HG03103 (cell line): Measurements from ENCODE around the gene NLGN1.
A peak's percentile ranks its signal among the peaks of the same experiment; 100 is the strongest.
"Not testable (repeated sequence)": the region's sequence is repeated elsewhere in the genome, so short reads cannot be mapped to it uniquely, and the experiment has no call there.

Experiments used
- ATAC-seq: cut with Tn5 transposase; IDR thresholded peaks from one replicate; pipeline ENCODE4 v1.9.1; 2021; ENCODE audit warnings: low read depth; ENCODE audit not compliant: unreplicated experiment

The NLGN1 gene

GRCh38 chr3:173397161-173398110 lies at the start of gene NLGN1:
NLGN1 (plus strand) TSS chr3:173397744.
- ATAC-seq, result no peak

- no peak for ATAC-seq
These were observed 45.7 kb upstream of the NLGN1 start for GRCh38 chr3:173351886-173352285.

DNA sequence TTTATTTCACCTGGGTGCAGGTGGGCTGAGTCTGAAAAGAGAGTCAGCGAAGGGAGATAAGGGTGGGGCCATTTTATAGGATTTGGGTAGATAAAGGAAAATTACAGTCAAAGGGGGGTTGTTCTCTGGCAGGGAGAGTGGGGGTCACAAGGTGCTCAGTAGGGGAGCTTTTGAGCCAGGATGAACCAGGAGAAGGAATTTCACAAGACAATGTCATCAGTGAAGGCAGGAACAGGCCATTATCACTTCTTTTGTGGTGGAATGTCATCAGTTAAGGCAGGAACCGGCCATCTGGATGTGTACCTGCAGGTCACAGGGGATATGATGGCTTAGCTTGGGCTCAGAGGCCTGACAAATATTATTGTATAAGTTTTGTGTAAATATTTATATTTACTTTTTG lies 44.4 kb upstream of the NLGN1 start:
- not testable (repeated sequence) for ATAC-seq

DNA sequence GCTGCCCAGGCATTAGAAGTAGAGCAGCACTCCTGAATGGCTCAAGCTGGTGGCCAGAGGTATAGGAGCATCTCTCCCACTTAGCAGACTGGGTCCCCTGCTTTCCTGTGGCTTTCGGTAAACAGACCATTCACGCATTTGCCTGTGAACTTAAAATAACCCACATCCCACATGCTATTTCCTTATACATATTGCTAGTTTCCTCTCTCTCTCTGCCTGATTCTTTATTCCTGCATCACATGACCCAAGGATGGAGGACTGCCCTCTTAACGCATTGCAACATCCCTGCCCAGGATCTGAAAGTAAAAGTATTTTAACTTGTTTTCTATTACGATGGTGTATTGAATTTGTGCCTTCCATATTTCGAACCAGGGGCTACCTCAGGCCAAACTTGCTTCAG lies 43.4 kb upstream of the NLGN1 start:
- no peak for ATAC-seq

DNA sequence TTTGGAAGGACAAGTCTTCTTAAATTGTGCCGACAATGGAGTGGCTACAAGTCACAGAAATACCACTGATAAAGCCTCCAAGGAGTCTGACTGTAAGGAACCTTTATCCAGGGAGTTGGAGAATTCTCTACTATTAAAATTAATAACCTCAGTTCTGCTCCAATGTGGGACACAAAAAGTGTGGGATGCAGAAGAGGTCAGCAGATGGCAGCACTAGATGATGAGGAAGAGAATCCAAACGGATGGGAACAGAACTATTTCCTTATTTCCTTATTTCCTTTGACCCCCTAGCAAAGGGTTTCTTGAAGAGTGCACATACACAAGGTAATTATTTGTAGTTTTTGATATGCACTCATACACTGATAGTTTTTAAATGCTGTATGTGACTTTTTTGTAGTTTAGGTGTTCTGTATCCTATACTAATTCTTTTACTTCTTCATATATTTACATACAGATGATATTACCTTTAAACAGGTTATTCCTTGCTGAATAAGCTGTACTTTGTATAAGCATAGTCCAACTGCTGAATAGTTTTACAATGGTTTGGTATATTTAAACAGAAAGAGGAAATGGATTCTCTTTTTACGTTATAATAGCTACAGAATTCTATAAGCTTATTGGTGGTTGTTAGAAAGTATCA lies 25.6 kb upstream of the NLGN1 start:
- no peak for ATAC-seq

- no peak for ATAC-seq
These were observed 16.9 kb upstream of the NLGN1 start for GRCh38 chr3:173380681-173381080.

DNA sequence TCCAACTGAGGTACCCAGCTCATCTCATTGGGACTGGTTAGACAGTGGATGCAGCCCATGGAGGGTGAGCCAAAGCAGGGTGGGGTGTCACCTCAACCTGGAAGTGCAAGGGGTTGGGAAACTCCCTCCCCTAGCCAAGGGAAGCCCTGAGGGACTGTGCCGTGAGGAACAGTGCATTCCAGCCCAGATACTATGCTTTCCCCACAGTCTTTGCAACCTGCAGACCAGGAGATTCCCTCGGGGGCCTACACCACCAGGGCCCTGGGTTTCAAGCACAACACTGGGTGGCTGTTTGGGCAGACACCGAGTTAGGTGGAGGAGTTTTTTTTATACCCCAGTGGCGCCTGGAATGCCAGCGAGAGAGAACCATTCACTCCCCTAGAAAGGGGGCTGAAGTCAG lies 15.6 kb upstream of the NLGN1 start:
- ATAC-seq, result not testable (repeated sequence)

GRCh38 chr3:173395073-173395411 lies 2.5 kb upstream of the NLGN1 start:
- peak; percentile 34 for ATAC-seq

DNA sequence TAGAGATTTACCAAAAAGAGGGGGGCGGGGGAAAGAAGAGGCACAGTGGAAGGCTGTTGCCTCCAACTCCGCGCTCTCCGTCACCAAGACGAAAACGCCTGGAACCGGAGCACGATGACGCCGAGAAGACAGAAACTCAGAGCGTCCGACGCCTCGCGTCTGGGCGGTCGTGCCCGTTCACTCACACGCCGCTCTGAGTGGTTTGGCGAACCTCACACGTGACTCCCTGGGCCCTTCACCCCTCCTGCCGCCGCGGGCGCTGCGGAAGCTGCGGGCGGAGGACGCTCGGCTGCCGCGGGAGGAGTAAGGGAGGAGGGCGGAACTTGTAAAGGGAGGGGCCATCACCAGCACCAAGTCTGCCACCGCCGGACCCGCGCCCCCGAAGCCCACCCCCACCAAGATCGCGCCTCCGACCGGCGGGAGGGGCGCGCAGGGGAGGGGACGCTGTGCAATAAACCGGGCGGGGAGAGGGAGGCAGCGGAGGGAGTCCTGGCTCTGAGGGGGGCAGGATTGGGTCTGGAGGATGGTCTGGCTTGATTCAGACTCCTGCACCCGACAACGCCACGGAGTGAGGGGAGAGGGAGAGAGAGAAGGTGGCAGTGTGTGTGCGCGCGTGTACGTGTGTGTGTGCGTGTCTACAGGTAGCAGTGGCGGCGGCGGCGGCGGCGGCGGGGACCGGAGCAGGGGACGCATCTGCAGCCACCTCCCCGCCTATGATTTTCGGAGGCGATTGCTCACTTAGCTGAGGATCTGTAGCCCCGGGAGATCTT lies 1.9 kb upstream of the NLGN1 start:
- peak; percentile 91 for ATAC-seq

DNA sequence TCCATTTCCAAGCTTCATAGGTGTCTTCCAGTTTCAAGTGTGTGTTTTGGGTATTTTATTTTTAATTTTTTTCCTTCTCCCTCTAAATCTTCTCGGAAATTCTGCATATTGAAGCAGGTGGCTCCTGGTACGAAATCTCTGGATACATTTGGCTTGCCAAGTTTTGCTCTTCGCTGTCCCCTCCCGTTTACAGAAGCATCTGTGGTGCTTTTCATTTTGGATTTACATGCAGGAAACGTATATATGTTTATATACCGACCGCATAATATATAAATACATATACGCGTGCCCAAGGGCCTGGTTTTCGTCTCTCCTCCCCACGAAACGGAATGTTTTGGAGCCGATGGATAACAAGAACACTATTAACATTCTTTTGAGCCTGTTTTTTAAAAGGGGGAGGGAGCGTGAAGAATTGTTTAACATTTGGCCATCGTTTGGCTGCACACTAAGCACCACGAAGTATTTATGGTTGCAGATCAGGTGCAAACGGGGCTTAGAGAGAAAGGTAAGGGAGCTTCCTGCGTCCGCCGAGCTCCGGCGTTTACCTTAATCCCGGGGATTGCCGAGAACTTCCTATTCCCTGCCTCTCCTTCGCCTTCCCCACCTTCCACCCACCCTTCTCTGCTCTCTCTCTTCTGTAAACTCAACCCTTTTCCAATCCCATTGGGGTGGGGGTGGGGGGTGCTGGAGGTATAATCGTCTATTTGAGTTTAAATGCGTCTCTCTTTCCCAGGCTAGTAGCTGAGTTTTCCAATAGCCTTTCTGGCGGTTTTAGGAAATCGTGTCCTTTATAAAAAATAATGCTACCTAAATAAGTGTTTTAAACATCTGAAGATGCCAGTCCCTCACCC lies 1.1 kb upstream of the NLGN1 start:
- ATAC-seq, result no peak

DNA sequence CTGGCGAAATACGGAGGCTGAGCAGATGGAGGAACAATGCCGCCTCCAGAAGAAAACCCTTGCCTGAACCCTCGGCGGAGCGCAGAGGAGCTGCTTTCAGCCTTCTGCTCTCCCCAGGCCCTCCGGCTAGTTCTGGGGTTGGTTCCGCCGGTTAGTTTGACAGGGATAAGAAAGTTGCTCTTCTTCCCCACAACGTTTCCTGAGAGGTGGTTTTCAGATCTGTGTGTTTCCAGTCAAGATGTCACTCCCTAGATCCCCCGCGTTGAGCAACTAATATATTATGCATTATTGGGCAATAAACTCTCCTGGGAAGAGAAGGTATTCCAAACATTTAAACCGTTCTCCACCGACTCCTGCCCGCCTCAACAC lies 551 bp downstream of the NLGN1 start:
- no peak for ATAC-seq

DNA sequence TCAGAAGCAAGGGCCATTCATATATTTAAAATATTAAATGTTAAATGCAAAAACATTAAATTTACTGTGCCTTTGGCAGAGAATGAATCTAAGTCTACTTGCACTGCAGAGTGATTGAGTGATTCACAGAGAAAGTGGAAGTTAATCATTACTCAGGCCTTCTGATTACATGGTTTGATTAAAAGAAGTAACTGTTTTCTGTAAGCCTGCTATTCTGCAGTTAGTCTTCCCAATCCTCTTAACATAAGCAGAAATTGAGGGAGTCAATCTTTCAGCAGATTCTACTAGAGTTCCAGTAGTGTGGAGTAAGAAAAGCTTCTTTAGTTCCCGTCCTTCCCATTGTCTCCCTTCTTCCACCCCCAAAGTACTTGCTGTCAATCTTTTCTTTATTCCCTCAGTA lies 1.5 kb downstream of the NLGN1 start:
- no peak for ATAC-seq

DNA sequence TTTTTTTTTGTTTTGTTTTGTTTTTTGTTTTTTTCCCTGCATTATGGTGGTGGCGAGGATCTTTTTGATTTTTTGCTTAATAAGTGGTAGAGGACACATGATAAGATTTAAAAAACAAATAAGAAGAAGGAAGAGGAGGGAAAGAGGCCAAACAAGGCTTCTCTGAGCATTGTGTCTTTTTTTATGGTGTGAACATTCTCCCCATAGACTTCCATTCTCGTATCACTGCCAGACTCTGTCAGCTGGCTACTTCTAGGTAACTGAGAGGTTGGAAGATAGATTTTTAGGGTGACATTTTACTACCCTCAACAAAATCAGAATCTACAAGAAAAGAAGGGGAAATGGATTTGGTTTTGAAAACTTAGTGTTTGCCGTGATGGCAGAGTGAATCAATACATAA lies 3.8 kb downstream of the NLGN1 start:
- no peak for ATAC-seq

DNA sequence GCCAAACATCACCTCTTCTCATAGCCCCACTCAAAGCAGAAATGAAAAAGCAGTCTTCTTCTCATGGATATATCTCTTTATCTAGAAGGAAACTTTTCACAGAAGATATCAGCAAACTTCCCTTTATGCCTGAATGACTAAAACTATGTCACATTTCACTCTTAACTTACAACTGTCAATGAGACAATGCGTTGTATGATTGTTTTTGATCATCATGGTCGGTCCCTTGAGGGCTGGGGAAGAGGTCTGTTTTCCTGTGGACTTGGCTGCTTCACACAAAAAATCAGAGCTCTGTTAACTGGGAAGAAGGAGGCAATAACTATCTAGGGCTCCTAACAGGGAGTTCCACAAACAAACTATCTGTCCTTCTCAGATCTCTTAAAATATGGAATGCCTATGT lies 5.1 kb downstream of the NLGN1 start:
- no peak for ATAC-seq

- no peak for ATAC-seq
These were observed 5.8 kb downstream of the NLGN1 start for GRCh38 chr3:173403376-173403775.

GRCh38 chr3:173404156-173404555 lies 6.6 kb downstream of the NLGN1 start:
- no peak for ATAC-seq

DNA sequence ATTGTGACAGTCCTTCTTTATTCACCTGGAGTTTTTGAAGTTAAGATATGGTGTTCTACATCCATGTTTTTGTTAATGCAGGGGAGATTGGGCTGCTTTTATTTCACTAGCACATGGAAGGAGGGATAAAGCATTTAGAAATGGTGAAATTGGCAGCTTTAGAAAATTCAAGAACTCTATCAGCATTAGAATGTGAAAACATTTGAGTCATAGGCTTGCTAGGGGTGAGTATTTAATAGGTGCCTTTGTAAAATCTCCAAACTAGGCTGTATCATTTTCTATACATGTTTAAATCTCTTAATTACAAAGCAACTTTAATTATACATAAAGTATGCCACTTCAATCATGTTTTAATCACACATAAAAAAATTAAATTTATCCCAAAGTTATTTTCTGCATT lies 12.9 kb downstream of the NLGN1 start:
- no peak for ATAC-seq

GRCh38 chr3:173410849-173411248 lies 13.3 kb downstream of the NLGN1 start:
- no peak for ATAC-seq

DNA sequence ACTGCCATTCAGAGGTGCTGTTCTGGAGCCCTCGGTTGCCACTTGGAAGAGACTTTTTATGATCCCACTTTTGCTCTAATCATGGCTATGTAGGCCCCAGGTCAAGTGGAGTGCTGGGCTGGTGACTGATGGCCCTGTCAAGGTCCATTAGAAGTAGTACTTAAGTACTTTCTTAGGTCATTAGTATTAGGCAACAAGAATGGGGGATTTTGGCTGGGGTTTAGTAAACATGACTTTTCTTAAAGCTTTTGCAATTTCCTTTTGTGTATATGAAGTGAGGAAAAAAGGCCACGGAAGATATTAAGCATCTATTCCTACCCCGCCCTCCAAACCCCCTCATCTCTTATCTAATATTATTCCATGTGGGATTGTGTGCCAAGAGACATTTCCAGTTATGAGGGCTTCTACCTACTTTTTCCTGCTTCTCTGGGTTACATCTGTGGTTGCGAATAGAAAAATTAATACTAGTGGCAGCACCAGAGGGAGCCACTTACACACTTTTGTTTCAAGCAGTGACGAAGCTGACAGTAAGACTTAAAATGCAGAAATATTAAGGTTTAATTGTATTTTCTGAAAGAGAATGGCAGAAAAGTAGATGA lies 13.9 kb downstream of the NLGN1 start:
- no peak for ATAC-seq

DNA sequence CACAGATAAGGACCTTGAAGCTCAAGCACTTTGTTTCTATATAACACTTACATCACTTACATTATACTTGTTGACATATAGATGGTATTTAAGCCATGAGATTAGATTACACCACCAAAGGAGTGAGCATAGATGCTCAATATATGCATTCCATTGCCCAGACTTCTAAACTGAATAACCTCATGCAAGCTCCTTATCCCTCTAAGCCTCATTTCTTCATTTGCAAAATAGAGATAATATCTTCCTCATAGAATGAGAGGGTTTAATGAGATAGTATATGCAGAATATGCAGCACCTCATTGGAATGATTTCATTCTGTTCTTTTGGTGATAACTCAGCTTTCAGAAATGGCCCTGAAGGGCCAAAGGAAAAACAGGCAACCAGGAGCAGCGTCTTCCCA lies 18.5 kb downstream of the NLGN1 start:
- ATAC-seq, result no peak
